ENCODE measurements around the gene LRRC36.
A peak's percentile ranks its signal among the peaks of the same experiment; 100 is the strongest.

The LRRC36 gene

DNA sequence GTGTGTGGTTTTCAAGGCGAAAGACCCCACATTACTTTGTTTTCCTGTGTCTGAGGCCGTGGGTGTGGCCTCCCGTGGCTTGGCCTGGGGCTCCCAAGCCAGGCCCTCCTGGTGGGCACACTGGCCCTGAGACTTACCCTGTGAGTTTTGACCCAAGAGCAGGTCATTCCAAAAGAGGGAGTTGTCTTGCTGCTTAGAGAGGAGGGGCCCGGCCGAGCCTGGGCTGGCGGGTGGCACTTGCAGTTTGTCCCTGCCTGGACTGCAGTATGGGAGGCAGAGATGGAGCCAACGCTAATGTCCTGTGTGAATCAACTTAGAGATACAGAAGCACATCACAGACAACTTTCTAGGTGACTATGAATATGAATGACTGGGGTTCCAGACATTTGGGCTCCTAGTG is 24.5 kb upstream of the LRRC36 start:
- no peaks in the 10 kb centered on the region for H3K79me2 ChIP-seq (ENCODE audit: low read length)
- H3K9me3 ChIP-seq (ENCODE audit: insufficient read depth, low read length) = no peaks in the 10 kb centered on the region
- TF ChIP-seq EZH2phosphoT487 (IDR thresholded peaks at IDR 0.05; ENCODE audit: low read depth) (no peak), CTCF (IDR thresholded peaks at IDR 0.05; ENCODE audit: low read depth, low read length) (no peak)
- no peaks in the 10 kb centered on the region for H3K4me1 ChIP-seq (ENCODE audit: low read length)
- no peak overlapping the region for H3K27ac ChIP-seq (ENCODE audit: low read length)
- no peak overlapping the region for H3K9ac ChIP-seq (ENCODE audit: low read length)
- no peaks in the 10 kb centered on the region for H4K20me1 ChIP-seq (ENCODE audit: insufficient read depth, low read length)
- no peak overlapping the region for H2AFZ ChIP-seq (ENCODE audit: low read depth, low read length)
- no peak overlapping the region for H3K4me3 ChIP-seq (ENCODE audit: low read length)
- H3K36me3 ChIP-seq (replicated peaks; ENCODE audit: low read depth, low read length) = no peaks in the 10 kb centered on the region
- H3K4me2 ChIP-seq (ENCODE audit: low read length) = no peak overlapping the region
- no peaks in the 10 kb centered on the region for H3K27me3 ChIP-seq (ENCODE audit: low read depth, low read length)

- H3K79me2 ChIP-seq (ENCODE audit: low read length) = no peaks in the 10 kb centered on the region
- no peaks in the 10 kb centered on the region for H3K36me3 ChIP-seq (replicated peaks; ENCODE audit: low read depth, low read length)
- no peaks in the 10 kb centered on the region for H3K9me3 ChIP-seq (ENCODE audit: insufficient read depth, low read length)
- no peak overlapping the region for H3K9ac ChIP-seq (ENCODE audit: low read length)
- H3K4me1 ChIP-seq (ENCODE audit: low read length) = peaks cover 3% of the 10 kb centered on the region; the same call in 1 of the 2 replicates
- H3K27ac ChIP-seq (ENCODE audit: low read length) = no peak overlapping the region
- H3K4me3 ChIP-seq (ENCODE audit: low read length) = no peak overlapping the region
- no peak overlapping the region for H3K4me2 ChIP-seq (ENCODE audit: low read length)
- no peak for TF ChIP-seq CTCF (IDR thresholded peaks at IDR 0.05; ENCODE audit: low read depth, low read length)
- no peak for TF ChIP-seq EZH2phosphoT487 (IDR thresholded peaks at IDR 0.05; ENCODE audit: low read depth)
- no peaks in the 10 kb centered on the region for H4K20me1 ChIP-seq (ENCODE audit: insufficient read depth, low read length)
- no peak overlapping the region for H2AFZ ChIP-seq (ENCODE audit: low read depth, low read length)
- H3K27me3 ChIP-seq (ENCODE audit: low read depth, low read length) = no peaks in the 10 kb centered on the region
Measured at GRCh38 chr16:67302970-67303369, 23.6 kb upstream of the LRRC36 start.

GRCh38 chr16:67304020-67304419 is 22.6 kb upstream of the LRRC36 start:
- TF ChIP-seq EZH2phosphoT487 (IDR thresholded peaks at IDR 0.05; ENCODE audit: low read depth) = no peak
- TF ChIP-seq CTCF (IDR thresholded peaks at IDR 0.05; ENCODE audit: low read depth, low read length) = no peak
- Histone ChIP-seq H2AFZ (ENCODE audit: low read depth, low read length) (no peak overlapping the region), H3K9ac (ENCODE audit: low read length) (no peak overlapping the region), H3K9me3 (ENCODE audit: insufficient read depth, low read length) (no peaks in the 10 kb centered on the region), H3K4me3 (ENCODE audit: low read length) (no peak overlapping the region), H3K4me1 (ENCODE audit: low read length) (peaks cover 13% of the 10 kb centered on the region), H3K27ac (ENCODE audit: low read length) (no peak overlapping the region), H3K27me3 (ENCODE audit: low read depth, low read length) (no peaks in the 10 kb centered on the region), H3K36me3 (replicated peaks; ENCODE audit: low read depth, low read length) (no peaks in the 10 kb centered on the region), H3K79me2 (ENCODE audit: low read length) (no peaks in the 10 kb centered on the region), H3K4me2 (ENCODE audit: low read length) (no peak overlapping the region), H4K20me1 (ENCODE audit: insufficient read depth, low read length) (no peaks in the 10 kb centered on the region)

DNA sequence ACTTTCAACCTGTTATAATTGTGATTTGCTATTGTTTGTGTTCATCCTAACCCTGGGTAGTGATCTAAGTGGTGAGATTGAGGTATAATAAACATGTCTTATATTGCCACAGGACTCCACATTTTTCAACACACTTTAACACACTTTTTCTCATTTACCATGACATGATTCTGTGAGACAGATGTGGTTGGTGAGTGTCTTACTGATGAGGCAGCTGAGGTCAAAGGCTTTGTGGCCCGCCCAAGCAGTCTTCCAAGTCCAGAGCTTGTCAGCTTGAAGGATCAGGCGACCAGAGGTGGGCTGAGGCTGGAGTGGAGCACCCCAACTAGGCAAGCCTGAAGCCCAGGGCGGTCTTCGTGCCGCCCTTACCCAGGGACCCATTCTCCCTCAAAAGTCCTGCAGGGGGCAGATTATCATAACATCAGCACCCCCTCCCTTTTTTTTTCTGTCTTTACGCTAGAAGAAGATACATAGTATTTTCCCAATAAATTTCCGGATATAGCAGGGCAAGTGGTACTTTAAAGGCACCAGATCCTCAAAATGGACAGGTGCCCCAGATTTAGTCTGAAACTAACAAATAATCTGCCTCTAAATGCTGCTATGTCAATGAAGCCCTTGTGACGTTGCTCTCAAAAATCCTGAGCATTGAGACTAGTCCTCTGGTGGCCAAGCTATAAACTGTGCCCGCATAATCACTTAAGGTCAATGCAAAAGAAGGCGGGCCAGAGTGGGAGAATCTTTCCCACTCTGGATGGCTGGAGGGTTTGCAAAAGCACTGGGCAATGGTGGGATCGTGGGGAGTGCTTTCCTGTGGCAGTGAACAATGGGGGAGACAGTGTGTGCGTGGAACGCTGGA is 21.2 kb upstream of the LRRC36 start:
- Histone ChIP-seq H3K9me3 (ENCODE audit: insufficient read depth, low read length) (no peaks in the 10 kb centered on the region), H3K4me3 (ENCODE audit: low read length) (no peak overlapping the region), H4K20me1 (ENCODE audit: insufficient read depth, low read length) (no peaks in the 10 kb centered on the region), H3K4me2 (ENCODE audit: low read length) (no peak overlapping the region), H3K4me1 (ENCODE audit: low read length) (peaks cover 19% of the 10 kb centered on the region), H3K27ac (ENCODE audit: low read length) (no peak overlapping the region), H3K36me3 (replicated peaks; ENCODE audit: low read depth, low read length) (no peaks in the 10 kb centered on the region), H2AFZ (ENCODE audit: low read depth, low read length) (no peak overlapping the region), H3K79me2 (ENCODE audit: low read length) (no peaks in the 10 kb centered on the region), H3K9ac (ENCODE audit: low read length) (no peak overlapping the region), H3K27me3 (ENCODE audit: low read depth, low read length) (no peaks in the 10 kb centered on the region)
- TF ChIP-seq EZH2phosphoT487 (IDR thresholded peaks at IDR 0.05; ENCODE audit: low read depth) (no peak), CTCF (IDR thresholded peaks at IDR 0.05; ENCODE audit: low read depth, low read length) (peak; percentile 28)
